Measurements from ENCODE around the gene PDE6D. TPM values are rescaled to one million over a fixed set of nuclear protein-coding genes. Genes with fewer than 3 reads are reported as not detected.

Gene PDE6D
- total and polyA plus RNA-seq, 2 of the 13 experiments (the other 11 are each of a cell fraction or from before 2014, with no cell fraction given) = 14.1 to 23.2 TPM

- peak; percentile 92 for TF ChIP-seq ZNF770 (CRISPR knock-in tag; IDR thresholded peaks at IDR 0.05)
- TF ChIP-seq ZNF414 (CRISPR knock-in tag; IDR thresholded peaks at IDR 0.05) = peak; percentile 55
- peak; percentile 92; the same call in 1 of the 2 replicates for TF ChIP-seq ZNF615 (CRISPR knock-in tag; IDR thresholded peaks at IDR 0.05; ENCODE audit: borderline replicate concordance)
- peak; percentile 98 for TF ChIP-seq ZNF850 (CRISPR knock-in tag; conservative IDR thresholded peaks at IDR 0.05)
- peak; percentile 100 for TF ChIP-seq ZNF772 (CRISPR knock-in tag; IDR thresholded peaks at IDR 0.05)
- peak; percentile 99 for TF ChIP-seq ZNF562 (CRISPR knock-in tag; IDR thresholded peaks at IDR 0.05; ENCODE audit: borderline replicate concordance)
- peak; percentile 91 for TF ChIP-seq ARNTL (CRISPR knock-in tag; IDR thresholded peaks at IDR 0.05)
- TF ChIP-seq ZNF550 (CRISPR knock-in tag; IDR thresholded peaks at IDR 0.05; ENCODE audit: borderline replicate concordance) = peak; percentile 94; the same call in 1 of the 2 replicates
- peak; percentile 67; the same call in 1 of the 2 replicates for TF ChIP-seq RELA (CRISPR knock-in tag; IDR thresholded peaks at IDR 0.05)
- peak; percentile 82; the same call in 1 of the 2 replicates for TF ChIP-seq ZNF432 (CRISPR knock-in tag; IDR thresholded peaks at IDR 0.05; ENCODE audit: borderline replicate concordance)
- TF ChIP-seq ZNF276 (CRISPR knock-in tag; IDR thresholded peaks at IDR 0.05; ENCODE audit: low read depth) = peak; percentile 99
- TF ChIP-seq E2F5 (CRISPR knock-in tag; conservative IDR thresholded peaks at IDR 0.05) = peak; percentile 90
- peak; percentile 67; the same call in 1 of the 2 replicates for TF ChIP-seq RCOR2 (CRISPR knock-in tag; IDR thresholded peaks at IDR 0.05)
- TF ChIP-seq HMG20B (CRISPR knock-in tag; conservative IDR thresholded peaks at IDR 0.05) = no peak
- peak; percentile 84 for TF ChIP-seq ZNF205 (CRISPR knock-in tag; IDR thresholded peaks at IDR 0.05)
- TF ChIP-seq NR2F2 (IDR thresholded peaks at IDR 0.05; ENCODE audit: borderline replicate concordance, low read depth) = no peak; the same call in 1 of the 2 replicates
- 0 out of 2 replicates have a peak, but pooled peaks have one; percentile 30 for TF ChIP-seq U2AF2 (IDR thresholded peaks at IDR 0.05; ENCODE audit: low read depth, low read length)
- no peak for TF ChIP-seq NR2F6 (IDR thresholded peaks at IDR 0.05)
- TF ChIP-seq NR2F6 (CRISPR knock-in tag; IDR thresholded peaks at IDR 0.05) = peak; percentile 74
- TF ChIP-seq TBX2 (CRISPR knock-in tag; IDR thresholded peaks at IDR 0.05; ENCODE audit: borderline replicate concordance) = peak; percentile 95
- TF ChIP-seq CBX5 (CRISPR knock-in tag; IDR thresholded peaks at IDR 0.05; ENCODE audit: borderline replicate concordance) = peak; percentile 59; the same call in 1 of the 2 replicates
- peak; percentile 99 for TF ChIP-seq POGK (CRISPR knock-in tag; conservative IDR thresholded peaks at IDR 0.05)
- peak; percentile 99 for TF ChIP-seq RARG (CRISPR knock-in tag; IDR thresholded peaks at IDR 0.05; ENCODE audit: low read depth)
Observed at GRCh38 chr2:231709981-231710798, 70.9 kb downstream of the PDE6D start (continued).
